Ureter (tissue), 1 donor: Measurements from ENCODE around the gene SH3RF2. TPM values are rescaled to one million over a fixed set of nuclear protein-coding genes. Genes with fewer than 3 reads are reported as not detected.
"Not testable (repeated sequence)": the region's sequence is repeated elsewhere in the genome, so short reads cannot be mapped to it uniquely, and the experiment has no call there.

ENCODE experiments used
- DNase-seq: peaks from one replicate; pipeline ENCODE4 v3.0.0-alpha.2; 2020; ENCODE audit warnings: low spot score
- total RNA-seq: library from RNA; stranded (reverse); gene quantifications from one replicate; pipeline ENCODE4 v1.2.4, GENCODE V29; 2023
- donor health status: DM: yes; HTN: yes; CAD: no.

Gene SH3RF2, protein sequence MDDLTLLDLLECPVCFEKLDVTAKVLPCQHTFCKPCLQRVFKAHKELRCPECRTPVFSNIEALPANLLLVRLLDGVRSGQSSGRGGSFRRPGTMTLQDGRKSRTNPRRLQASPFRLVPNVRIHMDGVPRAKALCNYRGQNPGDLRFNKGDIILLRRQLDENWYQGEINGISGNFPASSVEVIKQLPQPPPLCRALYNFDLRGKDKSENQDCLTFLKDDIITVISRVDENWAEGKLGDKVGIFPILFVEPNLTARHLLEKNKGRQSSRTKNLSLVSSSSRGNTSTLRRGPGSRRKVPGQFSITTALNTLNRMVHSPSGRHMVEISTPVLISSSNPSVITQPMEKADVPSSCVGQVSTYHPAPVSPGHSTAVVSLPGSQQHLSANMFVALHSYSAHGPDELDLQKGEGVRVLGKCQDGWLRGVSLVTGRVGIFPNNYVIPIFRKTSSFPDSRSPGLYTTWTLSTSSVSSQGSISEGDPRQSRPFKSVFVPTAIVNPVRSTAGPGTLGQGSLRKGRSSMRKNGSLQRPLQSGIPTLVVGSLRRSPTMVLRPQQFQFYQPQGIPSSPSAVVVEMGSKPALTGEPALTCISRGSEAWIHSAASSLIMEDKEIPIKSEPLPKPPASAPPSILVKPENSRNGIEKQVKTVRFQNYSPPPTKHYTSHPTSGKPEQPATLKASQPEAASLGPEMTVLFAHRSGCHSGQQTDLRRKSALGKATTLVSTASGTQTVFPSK
- 9.5 TPM for total RNA-seq

DNA sequence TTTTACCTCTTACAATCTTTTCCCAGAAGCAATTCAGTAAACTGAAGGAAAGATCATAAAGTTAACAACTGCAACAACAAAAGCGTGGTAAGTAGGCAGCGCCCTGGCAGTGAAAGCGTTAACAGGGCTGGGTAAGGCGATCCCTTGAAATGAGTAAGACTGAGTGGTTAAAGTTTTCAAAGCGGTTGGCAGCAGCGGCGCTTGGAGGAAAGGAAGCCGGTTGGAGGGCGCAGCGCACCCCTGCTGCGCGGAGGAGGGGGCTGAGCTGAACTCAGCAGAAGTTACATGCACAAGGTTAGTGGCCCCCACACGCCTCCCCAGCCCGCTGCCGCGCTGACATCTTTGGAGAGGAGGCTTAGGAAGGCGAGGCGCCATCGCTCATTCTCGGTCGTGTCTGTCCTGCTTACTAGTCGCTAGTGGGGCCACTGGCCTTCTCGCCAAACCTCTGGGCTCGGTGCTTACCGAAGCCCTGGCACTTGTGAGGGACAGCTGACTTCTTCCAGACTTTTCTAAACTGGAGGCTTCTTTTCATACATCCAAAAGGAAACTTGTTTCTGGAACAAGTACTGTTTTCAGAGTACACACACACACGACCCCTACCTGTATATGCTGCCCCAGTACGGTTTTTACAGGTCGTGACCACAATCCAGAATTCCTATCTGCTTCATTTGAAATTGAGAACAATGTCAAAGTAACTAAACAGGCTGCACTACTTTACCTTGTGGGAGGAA lies at the start of gene SH3RF2:
SH3RF2 (plus strand) TSS at position 178 of the 731 bp plus-strand sequence. CDS start 1,351 bp downstream, outside the sequence.
- peak; percentile 45 for DNase-seq

DNA sequence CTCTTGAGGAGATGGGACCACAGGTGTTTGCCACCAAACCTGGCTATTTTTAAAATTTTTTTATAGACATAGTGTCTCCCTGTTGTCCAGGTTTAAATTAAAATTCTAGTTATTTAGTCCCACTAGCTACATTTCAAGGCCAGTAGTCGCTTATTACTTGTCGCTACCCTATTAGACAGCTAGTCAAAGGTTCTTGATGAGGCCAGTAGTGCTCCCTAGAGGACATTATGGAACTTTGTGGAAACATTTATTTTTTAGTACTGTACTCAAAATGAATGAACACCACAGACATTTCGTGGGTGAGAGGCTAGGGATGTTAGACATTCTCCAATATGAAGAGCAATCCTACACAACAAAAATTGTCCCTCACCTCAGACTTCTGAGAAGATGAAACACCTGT lies 49.2 kb upstream of the SH3RF2 start:
- no peak for DNase-seq

DNA sequence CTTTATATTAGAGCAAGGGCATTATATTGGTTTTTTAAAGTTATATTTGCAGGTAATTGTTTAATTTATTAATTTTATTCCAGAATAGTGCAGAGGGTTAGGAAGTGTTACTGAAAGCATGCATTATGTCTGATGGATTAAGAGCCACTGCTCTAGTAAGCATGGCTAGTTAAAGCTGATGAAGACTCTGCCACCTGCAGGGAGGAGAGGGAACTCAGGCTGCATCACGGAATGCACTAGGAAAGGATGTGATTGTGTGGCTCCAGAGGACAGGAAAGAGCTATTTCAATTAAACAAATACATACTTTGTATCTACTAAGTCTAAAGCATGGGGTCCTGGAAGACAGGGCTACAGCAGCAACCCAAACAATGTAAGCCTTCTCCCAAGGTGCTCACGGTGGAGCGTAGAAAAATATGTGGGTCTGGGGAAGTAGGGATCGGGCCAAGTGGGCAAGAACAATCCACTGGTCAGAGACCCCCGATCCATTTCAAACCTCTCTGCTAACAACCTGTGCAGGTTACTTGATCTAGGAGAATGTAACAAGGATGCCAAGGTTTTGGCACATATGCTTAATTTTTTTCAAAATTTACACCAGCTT lies 48.3 kb upstream of the SH3RF2 start:
- no peak for DNase-seq

DNA sequence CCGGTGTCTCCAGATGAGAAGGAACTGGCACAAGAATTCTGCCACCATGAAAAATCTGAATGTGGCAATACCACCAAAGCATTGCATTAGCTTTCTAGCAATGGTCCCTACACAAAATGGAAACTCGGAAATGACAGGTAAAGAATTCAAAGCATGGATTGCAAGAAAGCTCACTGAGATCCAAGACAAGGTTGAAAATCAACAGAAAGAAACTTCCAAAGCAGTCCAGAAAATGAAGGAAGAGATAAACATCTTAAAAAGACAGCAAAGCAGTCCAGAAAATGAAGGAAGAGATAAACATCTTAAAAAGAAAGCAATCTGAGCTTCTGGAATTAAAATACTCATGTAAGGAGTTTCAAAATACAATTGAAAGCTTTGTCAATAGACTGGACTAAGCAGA lies 46.8 kb upstream of the SH3RF2 start:
- no peak for DNase-seq

DNA sequence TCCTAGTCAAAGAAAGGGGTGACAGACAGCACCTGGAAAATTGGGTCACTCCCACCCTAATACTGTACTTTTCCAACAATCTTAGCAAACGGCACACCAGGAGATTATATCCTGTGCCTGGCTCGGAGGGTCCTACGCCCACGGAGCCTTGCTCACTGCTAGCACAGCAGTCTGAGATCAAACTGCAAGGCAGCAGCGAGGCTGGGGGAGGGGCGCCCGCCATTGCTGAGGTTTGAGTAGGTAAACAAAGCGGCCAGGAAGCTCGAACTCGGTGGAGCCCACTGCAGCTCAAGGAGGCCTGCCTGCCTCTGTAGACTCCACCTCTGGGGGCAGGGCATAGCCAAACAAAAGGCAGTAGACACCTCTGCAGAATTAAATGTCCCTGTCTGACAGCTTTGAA lies 45.0 kb upstream of the SH3RF2 start:
- not testable (repeated sequence) for DNase-seq

DNA sequence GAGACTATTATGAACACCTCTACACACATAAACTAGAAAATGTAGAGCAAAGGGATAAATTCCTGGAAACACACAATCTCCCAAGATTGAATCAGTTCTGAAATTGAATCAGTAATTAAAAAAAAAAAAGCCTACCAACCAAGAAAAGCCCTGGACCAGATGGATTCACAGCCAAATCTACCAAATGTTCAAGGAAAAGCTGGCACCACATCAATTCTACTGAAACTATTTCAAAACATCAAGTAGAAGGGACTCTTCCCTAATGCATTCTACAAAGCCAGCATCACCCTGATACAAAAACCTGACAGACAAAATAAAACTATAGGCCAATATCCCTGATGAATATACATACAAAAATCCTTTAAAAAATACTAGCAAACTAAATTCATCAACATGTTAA lies 38.2 kb upstream of the SH3RF2 start:
- no peak for DNase-seq

DNA sequence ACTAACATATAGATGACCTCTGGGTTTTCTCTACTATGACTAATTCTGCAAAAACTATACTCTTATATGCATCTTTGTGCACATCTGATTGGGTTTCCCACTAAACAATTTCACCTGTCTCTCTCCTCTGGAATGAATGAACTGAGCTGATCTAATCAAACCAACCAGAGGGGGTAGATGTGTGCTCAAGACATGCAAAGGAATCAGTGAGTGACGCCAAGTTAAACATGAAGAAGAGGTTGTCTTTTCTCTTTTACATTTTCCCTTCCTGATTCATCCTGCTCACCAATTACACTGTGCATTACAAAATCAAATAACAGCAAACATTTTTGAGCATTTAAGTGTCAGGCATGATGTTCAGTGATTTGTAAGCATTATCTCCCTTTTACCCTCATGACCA lies 34.0 kb upstream of the SH3RF2 start:
- no peak for DNase-seq

DNA sequence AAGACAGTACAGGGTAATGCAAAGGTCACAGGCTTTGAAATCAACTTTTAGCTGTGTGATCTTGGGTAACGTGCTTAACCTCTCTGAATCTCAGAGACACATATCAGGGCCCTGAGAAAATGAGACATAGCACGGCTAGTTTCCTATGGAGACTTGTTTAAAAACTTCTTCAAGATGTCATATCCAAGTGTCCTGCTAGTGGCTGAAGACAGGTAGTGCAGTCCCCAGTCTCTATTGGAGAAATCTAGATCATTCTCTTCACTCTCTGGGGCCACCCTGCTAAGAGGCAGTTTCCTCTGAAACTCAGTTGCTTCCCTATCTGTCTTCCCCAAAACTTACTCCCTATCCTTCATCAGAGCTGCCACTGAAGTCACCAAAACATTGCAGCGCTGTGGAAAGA lies 33.3 kb upstream of the SH3RF2 start:
- DNase-seq, result no peak

DNA sequence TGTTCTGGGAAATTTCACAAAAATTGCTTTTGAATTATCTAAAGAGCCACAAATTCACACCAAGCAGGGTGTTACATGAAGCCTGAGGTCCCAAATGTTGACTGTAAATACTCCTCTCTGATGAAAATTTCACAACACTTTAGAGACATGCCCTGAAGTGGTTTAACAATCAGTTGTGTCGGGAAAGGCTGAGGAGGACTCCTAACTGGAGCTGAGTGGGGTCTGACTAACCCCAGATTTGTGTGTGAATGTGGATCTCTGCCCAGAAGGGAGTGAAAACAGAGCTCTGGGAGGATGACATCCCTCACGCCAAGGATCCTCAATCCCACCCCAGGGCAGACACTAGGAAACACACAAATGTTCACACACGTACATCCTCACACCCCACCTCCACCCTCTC lies 32.5 kb upstream of the SH3RF2 start:
- no peak for DNase-seq

DNA sequence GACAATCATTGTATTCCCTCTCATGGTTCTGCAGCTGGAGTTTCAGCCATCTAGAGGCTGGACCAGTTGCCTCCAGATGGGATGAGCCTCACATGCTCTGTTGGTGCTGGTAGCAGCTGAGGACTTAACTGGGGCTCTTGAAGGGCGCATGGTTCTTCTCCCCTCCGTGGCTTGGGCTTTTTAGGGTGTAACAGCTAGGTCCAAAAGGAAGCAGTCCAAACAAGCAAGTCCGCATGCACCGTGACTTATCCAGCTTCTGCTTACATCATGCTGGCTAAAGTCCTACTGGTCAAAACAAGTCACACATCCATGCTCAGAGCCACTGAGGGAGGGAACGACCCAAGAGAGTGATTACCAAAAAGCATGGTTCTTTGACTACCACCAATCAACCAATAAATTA lies 31.6 kb upstream of the SH3RF2 start:
- no peak for DNase-seq

DNA sequence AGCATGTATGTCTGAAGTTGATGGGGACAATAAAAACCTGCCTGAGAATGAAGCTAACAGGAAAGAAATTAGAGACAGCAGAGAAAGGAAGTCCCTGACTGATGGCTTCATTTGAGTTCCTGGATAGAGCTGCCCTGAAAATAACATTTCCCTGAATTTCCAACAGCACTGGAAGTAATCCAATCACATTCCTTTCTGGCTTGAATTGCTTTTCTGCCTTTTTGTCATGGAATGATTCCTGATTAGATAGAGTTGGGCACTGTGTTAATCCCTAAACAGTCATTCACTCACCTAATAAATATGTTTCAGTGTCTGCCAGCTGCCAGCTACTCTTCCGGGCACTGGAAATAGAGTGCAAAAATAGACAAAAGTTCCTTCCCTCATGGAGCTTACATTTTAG lies 30.0 kb upstream of the SH3RF2 start:
- no peak for DNase-seq

DNA sequence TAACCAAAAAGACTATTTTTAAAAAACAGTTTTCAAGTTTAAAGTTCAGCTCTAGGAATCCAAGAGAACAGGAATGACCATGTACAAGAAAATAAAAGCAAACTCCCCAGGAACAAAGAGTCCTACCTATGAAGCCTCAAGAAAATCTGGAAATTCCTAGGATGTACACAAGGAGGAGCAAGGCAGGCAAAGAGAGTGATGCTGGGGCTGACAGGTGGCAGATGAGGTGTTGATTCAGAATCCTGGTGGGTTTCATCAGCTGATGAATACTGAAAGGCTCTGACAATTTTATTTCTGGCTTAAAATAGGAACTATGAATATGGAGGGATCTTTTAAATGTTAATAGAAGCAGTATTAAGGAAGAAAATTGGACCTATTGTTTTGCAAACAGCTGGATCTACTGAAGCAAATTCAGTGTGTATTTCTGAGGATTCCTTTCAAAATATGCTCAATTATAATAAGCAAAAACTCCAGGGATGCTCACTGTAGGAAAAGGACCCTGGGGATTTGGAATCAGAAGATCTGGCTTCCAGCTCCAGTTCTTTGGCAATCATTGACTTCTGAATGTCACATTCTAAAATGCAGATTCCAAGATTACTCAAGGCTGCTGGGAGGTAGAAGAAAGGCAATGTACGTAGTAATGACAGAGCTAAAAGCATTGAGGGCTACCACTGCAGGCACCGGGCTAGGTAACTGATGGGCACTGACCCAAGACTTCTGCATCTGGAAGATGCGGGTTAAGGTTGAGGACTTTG lies 28.0 kb upstream of the SH3RF2 start:
- DNase-seq, result no peak

DNA sequence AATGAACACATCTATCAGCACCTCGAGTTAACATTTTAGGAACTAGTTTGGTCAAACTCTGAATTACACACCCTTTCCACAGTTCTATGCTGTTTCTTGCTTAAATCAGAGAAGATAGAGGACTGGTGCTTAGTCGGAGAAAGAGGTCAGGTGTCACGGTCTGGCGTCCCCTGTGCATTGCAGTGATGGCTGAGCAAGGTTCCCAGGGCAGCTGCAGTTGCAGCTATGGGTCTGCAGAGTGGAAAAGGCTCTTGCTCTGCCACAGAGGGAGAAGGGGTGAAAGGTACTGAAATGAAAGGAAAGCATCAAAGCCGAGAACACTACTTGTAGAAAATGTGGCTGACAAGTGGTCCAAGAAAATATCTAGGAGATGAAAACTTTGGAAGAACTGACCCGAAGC lies 25.2 kb upstream of the SH3RF2 start:
- no peak for DNase-seq

DNA sequence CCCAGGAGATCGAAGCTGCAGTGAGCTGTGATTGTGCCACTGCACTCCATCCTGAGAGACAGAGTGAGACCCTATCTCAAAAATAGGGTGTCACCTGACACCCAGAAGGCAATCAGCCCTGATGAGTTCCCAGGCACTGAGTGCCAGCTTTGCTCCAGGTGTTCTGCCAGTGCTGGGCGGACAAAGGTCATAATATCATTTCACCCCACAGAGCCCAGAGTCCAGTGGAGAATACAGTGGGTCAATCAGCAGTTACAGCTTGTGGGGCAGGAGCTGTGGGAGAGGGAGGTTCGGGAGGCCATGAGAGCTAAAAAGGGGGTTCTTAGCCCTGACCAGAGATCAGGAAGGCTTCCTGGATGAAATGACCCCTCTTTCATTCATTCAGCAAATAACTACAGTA lies 24.4 kb upstream of the SH3RF2 start:
- DNase-seq, result no peak

DNA sequence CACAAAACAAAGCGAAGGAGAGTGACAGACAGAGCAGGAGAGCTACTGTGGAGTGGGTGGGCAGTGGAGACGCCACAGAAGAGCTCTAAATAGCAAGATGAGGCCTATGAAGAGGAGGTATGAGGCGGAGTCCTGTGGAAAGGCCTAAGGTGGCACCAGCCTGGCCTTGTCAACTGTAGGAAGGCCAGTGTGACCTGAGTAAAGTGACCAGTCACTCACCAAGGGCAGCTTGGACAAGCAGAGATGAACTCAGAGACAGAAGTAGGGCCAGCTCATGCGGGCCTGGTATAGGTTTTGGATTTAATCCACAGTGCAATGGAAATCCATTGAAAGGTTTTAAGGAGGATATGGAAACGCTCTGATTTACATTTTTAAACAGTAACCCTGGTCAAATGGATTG lies 23.8 kb upstream of the SH3RF2 start:
- DNase-seq, result no peak

DNA sequence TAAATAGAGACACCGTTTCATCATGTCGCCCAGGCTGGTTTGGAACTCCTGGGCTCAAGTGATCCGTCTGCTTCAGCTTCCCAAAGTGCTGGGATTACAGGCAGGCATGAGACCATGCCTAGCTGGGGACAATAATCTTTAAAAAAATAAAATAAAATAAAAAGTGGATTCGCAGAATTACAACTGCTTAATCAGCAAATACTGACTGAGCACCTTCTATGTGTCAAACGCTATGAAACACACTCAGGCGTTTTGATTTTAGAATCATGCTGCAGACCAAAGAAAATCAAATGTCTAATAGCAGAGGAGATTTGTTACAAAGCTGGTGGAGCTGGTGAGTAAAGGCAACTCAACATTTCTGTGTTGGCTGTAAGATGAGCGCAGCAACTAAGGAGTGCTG lies 22.7 kb upstream of the SH3RF2 start:
- no peak for DNase-seq

DNA sequence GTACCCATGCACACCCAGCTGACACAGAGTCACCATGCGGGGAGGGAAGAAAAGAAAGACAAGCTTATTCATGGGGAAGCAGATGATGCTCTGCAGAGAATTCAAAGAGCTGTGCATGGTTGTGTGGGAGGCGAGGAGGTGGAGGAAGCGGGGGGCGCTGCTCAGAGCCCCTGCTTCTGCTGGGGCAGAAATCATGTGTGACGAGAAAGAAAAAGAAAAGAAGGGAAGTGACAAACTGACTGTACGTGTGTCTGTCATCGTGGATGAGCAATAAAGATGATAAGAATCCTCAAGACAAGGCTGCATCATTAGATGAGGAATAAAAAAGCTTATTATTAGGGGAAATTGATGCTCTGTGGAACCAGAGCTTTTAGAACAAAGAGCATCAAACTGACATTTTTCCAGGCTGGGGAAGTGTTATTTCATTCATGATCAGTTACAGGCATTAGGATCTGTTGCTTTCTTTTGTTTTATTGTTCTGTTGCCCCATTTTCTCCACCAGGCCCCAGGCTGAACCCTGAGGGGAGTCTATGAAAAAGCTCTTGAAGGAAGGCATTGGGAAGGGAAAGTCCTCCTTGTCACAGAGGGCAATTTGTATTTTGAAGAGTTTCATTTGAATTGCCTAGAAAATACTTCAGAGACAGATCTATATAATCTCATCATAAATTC lies 20.3 kb upstream of the SH3RF2 start:
- DNase-seq, result no peak

DNA sequence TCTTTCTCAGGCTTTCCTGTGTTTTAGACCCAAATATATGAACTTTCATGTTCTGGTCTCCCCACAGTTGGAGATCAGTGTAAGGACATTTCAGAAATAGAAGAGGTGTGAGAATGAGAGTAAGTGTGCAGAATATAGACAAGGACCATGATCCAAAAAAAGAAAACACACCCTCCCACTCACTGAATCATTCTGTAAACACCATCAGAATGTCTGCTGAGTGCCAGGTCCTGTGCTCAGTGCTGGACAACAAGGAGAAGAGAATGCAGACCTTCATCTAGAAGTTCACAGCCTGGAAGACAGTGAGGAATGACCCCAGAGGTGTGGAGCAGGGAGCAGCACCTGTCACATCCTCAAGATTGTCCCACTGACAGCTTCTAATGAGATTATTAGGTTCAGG lies 19.1 kb upstream of the SH3RF2 start:
- no peak for DNase-seq

DNA sequence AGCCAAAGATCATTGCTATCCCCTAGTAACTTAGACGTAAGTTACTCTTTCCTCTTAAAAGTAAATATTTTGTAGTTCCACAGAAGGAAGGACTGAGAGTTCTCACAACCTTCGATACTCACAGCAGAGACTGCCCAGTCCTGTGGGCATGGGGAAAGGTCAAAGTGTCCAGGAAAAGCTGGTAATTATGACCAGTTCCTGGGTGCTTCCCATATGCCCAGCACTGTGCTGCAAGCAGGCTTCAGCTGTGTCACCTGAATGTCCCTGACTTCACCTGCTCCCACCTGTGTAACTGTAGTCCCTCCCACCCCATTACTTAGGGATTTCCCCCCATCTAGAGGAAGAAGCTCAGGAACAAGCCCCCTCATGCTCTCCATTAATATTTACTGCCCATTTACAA lies 18.0 kb upstream of the SH3RF2 start:
- DNase-seq, result no peak

DNA sequence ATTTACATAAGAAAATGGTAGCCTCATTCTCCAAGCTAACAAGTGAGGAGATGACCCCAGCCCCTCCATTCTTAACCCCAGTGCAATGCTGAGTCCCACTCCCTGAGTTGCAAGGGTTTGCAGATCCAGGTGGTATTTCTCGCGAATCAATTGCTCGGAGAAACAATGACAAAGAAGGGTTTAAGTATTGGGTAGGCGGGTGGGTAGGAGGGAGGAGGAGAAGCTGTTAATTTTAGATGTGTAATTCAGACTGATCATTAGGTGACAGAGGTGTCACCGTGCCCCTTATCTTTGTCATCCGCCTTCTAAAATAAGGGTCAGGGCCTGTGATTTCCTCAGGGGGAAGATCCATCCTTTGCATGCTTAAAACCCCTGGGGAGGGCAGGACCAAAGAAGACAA lies 17.0 kb upstream of the SH3RF2 start:
- DNase-seq, result no peak
